ENCODE data around the gene RPS18.

- peak; percentile 57 for TF ChIP-seq CTCF (conservative IDR thresholded peaks at IDR 0.05; ENCODE audit: low read length)
- no peak for TF ChIP-seq EZH2phosphoT487 (IDR thresholded peaks at IDR 0.05; ENCODE audit: borderline replicate concordance, low read depth, low read length)
These were observed 23.3 kb upstream of the RPS18 start for GRCh38 chr6:33248643-33248931.
